NCI-H446 (cell line): ENCODE data around the gene CWC25.
"Not testable (repeated sequence)": the region's sequence is repeated elsewhere in the genome, so short reads cannot be mapped to it uniquely, and the experiment has no call there.

Source experiments
- DNase-seq, 2 experiments: peaks; one replicate each; lab custom pipeline; 2025; lab: John Stamatoyannopoulos, UW

Gene CWC25

GRCh38 chr17:38852771-38853291, 27.7 kb upstream of the CWC25 start:
- DNase-seq: no peak

- no peak for DNase-seq
Measured at GRCh38 chr17:38851434-38851833, 26.3 kb upstream of the CWC25 start.

DNA sequence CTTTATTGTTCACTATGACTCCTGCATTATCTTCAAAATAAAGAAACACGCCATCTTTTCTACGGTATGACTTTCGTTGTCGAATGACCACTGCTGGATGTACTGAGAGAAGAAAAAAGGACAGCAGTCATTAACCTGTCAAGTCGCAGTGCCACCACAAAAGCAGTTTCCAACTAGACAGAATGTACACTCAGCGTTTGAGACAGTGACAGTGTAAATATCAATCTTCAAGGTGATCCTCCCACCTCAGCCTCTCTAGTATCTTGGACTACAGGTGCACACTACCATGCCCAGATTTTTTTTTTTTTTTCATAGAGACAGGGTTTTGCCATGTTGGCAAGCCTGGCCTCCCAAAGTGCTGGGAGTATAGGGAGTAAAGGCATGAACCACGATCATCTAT, 25.3 kb upstream of the CWC25 start:
- no peak for DNase-seq

DNA sequence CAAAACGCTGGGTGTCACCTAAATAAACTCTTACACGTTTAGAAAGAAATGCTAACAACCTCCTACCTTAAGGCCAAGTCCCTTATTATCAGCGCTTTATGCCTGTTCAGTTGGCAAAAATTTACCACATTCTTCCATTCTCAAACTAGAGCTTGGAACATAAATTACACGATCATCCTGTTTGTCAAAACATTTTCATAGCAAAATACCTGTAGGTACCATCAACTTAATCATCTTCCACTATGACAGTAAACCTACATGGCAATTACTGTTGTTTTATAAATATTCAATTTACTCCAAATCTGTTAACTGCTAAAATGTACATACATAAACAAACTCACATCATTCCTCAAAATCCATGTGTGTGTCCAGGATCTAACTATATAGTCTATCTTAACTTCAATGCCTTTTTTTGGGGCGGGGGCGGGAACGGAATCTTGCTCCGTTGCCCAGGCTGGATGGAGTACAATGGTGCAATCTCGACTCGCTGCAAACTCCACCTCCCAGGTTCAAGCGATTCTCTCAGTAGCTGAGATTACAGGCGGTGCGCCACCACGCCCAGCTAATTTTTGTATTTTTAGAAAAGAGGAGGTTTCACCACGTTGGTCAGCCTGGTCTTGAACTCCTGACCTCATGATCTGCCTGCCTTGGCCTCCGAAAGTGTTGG, 24.0 kb upstream of the CWC25 start:
- DNase-seq: no peak

DNA sequence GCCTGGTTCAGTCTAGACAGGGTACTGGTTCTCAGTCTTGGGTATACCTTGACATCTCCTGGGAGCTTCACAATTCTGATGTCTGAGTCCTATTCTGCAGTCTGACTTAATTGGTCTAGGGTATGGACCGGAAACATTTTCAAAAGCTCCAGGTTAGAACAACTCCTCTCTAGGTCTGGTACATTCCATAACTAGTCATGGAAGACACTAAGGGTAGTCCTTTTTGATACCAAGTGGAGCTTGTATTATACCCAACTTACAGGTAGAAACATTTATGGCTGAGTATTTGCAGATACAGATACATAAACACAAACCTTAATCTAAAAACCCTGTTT, 23.4 kb upstream of the CWC25 start:
- DNase-seq: no peak

DNA sequence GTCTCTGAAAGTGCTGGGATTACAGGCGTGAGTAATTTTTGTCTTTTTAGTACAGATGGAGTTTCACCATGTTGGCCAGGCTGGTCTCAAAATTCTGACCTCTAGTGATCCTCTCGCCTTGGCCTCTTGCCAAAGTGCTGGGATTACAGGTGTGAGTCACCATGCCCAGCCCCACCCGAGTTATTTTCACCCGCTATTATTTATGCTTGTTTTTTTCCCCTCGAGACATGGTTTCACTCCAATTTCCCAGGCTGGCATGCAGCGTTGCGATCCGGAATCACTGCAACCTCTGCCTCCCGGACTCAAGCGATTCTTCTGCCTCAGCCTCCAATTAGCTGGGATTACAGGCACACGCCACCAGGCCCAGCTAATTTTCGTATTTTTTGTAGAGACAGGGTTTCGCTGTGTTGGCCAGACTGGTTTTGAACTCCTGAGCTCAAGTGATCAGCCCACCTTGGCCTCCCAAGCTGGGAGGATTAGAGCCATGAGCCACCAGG, 19.2 kb upstream of the CWC25 start:
- no peak for DNase-seq

- no peak for DNase-seq
Measured at GRCh38 chr17:38825762-38826247, 684 bp upstream of the CWC25 start.

DNA sequence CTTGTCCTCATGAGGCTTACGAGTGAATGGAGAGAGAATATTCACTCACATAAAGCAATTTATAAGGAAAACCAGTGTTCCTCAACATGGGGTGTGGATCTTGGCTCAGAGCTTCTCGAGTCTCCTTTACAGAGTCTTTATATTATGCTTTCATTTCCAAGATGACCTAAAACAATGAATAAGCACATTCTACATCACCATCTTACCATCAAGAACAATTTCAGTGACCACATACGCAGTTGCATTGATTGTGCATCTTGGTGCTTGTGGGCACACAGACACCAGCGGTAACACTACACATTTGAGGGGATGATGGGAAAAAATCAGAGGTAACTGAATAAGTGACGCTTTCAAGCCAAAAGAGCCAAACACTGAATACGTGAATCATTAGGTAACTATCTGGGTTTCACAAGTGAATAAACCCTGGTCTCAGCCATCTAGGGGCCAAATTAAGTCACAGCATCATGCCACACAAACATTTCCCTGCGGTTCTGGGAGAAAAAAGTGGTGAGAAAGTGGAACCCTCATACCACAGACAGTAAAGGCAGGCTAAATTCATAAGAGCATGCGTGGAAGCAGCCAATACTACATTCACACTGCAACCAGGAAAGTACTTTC, 9.4 kb downstream of the CWC25 start:
- no peak for DNase-seq

GRCh38 chr17:38809828-38810227, 15.3 kb downstream of the CWC25 start:
- no peak for DNase-seq

GRCh38 chr17:38800237-38800760, 24.8 kb downstream of the CWC25 start:
- no peak for DNase-seq

DNA sequence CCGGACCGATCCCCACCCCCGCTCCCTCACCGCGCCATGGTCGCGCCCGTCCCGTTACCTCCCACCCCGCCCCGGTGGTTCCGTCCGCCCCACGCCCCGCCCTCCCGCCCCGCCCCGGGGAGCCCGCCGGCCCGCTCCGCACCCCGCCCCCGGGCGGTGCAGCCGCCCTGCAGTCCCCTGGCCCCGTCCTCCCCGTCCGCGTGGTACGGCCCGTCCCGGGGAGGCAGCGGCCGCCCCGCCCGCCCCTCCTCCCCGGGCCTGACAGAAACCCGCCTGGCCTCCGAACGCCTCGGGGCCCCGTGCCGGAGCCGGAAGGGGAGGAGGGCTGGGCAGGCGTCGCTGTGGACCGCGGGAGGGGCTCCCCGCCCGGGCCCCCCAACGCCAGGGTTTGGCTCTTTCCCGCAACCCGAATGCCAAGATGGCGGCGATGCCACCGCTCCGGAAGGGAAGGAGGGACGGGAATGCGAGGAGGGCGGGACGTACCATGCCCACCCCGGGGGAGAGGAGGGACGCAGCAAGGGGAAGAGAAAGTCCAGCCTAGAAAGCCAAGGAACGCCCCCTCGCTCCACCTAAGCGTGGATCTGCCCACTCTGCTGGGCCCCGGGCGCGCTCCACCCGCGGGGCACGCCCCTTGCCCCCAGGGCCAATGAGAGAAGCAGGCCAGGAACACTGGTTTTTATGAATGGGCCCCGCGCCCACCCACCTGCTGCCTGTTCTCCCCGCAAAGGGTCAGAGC, 25.5 kb downstream of the CWC25 start, which contains the start of gene PIP4K2B:
PIP4K2B (minus strand) TSS at position 56 of the 736 bp plus-strand sequence. CDS start 132 bp downstream, outside the sequence.
- DNase-seq: peak; percentile 94 to 96

DNA sequence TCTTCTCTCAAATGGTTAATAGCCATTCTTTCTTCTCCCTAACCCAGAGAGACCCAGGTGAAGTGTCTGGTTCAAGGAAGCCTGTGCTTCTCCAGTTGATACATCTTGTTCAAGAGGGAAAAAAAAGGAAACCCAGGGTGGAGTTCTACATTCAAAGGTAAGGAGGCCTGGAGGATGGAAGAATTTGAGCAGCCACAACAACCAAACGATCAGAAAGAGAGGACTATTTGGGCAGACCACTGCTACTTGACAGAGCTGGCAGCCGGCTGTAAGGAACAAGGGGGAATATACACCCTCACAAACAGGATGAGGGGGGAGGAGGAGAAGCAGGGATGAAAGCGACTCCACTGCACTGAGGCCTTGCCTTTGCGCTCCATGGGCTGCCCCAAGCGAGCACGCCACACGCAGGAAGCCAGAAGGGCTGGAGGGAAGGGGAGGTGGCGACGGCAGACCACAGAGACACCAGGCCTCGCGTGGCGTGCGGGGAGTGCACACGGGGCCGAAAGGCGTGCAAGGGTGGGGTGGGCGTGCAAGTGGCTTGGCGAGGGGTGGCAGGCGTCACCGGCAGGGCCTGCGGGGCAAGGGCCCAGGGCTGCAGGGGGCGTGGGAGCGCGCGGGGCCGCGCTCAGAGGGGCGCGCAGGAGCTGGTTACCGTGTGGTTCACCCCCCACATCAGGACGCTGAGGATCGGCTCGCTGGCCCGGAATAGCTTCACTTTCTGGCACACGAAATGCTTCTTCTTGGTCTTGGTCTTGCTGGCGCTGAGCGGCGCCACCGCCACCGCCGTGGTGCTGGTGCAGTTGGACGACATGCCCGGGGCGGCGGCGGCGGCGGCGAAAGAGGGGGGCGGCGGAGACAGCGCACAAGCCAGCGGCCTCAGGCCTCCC, 26.3 kb downstream of the CWC25 start:
- peak in 1 of 2 experiments; percentile 67 for DNase-seq

GRCh38 chr17:38797828-38798227, 27.3 kb downstream of the CWC25 start:
- DNase-seq: no peak

DNA sequence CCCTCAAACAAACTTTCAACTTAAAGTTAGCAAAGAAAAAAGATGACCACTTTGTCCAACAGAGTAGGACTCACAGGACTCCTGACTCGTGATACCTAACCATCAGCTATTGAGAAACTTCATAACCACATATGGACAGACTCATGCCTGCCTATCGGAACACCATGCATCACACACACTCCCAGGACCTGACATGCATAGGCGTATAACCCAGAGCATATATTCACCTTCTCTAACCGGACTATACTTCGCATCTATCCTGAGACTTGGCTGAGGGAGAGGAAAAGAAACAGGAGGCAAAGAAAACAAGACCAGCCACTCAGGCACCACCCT, 28.0 kb downstream of the CWC25 start:
- DNase-seq: no peak

DNA sequence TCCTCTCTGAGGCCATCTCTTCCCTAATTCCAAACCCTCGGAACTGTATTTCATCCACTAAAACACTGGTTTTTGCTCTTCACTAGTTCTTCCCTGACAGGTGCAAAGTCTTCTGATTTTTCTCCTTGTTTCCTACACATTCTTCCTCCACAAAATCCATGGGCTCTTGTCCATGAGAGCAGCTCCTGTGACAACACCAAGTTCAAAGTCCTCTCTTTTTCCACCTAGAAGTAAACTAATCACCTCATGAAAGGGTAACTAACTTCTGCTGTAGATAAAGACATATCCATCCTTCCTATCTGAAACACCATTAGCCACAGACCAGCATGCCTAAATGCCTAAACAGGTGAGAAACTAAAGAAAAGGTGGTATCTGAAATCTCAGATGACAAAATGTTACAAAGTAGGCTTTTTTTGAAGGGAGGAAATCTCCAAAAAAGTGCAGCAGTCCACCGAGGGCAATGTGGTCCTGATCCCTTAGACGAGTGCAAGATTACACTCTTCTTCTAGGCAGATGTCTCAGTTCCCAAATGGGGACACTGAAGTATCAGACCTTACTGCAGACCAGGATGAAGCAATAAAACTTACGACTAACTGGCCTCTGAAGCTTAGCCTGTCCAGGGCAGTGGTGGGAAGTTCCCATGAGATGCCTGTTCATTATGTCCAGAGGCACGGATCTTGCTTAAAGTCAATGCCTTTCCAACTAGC, 28.5 kb downstream of the CWC25 start:
- no peak for DNase-seq

- DNase-seq: no peak
Measured at GRCh38 chr17:38794221-38794620, 30.9 kb downstream of the CWC25 start.

DNA sequence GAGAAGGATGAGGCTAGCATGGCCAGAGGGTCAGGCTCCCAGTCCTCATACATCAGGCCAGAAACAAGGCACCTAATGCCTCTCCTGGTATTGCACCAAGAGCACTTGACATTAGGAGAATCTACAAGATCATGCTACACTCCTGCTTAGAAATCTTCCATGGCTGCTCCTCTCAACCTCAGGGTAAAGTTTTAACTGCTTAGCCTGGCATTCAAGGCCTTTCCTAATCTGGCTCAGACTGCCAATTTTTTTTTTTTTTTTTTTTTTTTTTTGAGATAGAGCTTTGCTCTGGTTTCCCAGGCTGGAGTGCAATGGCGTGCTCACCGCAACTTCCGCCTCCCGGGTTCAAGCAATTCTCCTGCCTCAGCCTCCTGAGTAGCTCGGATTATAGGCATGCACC, 34.0 kb downstream of the CWC25 start:
- DNase-seq: no peak

DNA sequence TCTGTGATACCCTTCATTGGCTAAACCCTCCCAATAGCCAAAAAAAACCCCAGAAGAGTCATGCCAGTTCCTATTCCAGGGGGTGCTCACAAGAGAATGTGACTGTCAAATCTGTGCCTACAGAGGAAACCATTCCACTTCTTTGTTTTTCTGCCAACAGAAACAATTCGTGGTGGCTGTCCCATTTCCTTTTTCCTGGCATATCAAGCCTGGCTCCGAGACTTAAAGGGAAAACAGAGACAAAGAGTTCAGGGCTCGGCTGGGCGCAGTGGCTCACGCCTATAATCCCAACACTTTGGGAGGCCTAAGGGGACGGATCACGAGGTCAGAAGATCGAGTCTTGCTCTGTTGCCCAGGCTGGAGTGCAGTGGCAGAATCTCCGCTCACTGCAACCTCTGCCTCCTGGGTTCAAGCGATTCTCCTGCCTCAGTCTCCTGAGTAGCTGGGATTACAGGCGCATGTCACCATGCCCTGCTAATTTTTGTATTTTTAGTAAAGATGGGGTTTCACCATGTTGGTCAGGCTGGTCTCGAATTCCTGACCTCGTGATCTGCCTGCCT, 34.9 kb downstream of the CWC25 start:
- DNase-seq: not testable (repeated sequence)

DNA sequence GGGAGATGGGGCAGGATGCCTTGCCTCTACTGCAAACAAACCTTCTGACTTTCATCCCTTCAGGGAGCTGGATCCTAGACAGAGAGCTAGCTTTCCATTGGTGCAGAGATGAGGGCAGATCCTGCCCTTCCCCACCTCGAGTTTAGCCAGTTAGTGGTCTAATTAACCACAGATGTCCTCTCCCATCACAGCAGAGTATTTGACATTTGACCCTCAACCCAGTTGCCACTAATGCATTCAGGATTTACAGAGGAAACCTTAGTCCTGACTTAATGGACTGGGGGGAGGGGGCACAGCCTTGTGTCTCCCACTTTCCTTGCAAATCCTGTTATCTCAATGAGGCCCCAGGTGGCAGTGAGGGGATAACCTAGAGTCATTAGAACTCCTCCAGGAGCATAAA, 35.9 kb downstream of the CWC25 start:
- no peak for DNase-seq

DNA sequence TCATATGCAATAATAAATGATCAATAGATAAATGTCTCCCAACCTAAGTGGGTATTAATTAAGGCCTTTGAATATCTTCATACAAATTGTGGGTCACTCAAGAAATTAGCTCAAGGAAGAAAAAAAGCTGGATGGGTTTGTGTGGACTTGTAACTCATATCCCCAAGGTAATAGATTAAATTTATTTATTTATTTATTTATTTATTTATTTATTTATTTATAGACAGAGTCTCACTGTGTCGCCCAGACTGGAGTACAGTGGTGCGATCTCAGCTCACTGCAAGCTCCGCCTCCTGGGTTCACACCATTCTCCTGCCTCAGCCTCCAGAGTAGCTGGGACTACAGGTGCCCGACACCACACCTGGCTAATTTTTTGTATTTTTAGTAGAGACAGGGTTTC, 37.1 kb downstream of the CWC25 start:
- DNase-seq: not testable (repeated sequence)

DNA sequence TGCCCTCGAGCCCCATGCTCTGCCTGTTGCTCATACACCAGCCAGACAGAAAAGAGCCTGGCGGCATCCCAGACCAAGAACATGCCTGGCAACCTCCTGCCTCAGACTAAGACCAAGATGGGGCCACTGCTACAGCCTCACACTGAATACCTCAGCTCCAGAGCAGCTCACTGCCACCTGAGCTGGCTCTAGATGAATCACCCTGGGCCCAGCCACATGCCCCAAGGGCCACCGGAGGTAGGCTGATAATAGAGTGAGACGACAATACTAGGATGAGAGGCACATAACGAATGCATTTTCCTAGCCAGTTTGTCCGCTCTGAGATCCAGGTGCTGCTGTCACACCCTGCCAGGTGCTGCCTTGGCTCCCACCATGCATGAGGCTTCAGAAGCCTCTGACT, 38.7 kb downstream of the CWC25 start:
- no peak for DNase-seq
